A549 (cell line): ENCODE measurements around the gene NDC80. TPM values are rescaled to one million over a fixed set of nuclear protein-coding genes. Genes with fewer than 3 reads are reported as not detected.

ENCODE experiments used
- ATAC-seq, 2 experiments: fragments of 200-7000 bp in 1 of 2; fragments of >200 bp in 1 of 2; cut with Nextera tagmentation in 1 of 2; cut with Tn5 transposase in 1 of 2; 3 replicates each; pipeline versions ENCODE4 v1.8.0 to v1.9.1; 2018 to 2020; ENCODE audit warnings: mild to moderate bottlenecking in 1 of 2, moderate library complexity in 1 of 2
- CTCF ChIA-PET: fragments of 300-600 bp; sonication (Branson Sonifier 250); formaldehyde crosslinking; extraction: SDS; loops from one replicate; lab custom pipeline; 2021; ENCODE audit warnings: antibody characterized with exemption, inconsistent platforms; lab: Yijun Ruan, JAX
- POLR2A ChIA-PET: fragments of 350-600 bp; formaldehyde crosslinking; extraction: SDS; loops from one replicate; lab custom pipeline; 2021; ENCODE audit warnings: antibody characterized with exemption, inconsistent platforms; lab: Yijun Ruan, JAX
- DNase-seq, 2 experiments: peaks; one replicate each; pipeline versions ENCODE4 v3.0.0 to v3.0.0-alpha.2; 2011 to 2016; ENCODE audit warnings: low read depth in 1 of 2, low spot score in 1 of 2
- FAIRE-seq: peaks from 2 replicates; lab custom pipeline; 2011; peaks lifted over from hg19 to GRCh38; lab: Jason Lieb, UNC
- H3K27ac ChIP-seq, 2 experiments: fragments of >200 bp; sonication (Bioruptor Twin); formaldehyde crosslinking; 3 replicates each; pipeline ENCODE4 v1.5.1; 2016 to 2017
- H3K4me1 ChIP-seq: fragments of >200 bp; sonication (Bioruptor Twin); formaldehyde crosslinking; 3 replicates; pipeline ENCODE4 v1.6.1; 2016
- H3K4me2 ChIP-seq: fragments of >200 bp; sonication (Bioruptor Twin); formaldehyde crosslinking; 3 replicates; pipeline ENCODE4 v1.6.1; 2016
- H3K4me3 ChIP-seq: fragments of >200 bp; sonication (Bioruptor Twin); formaldehyde crosslinking; 3 replicates; pipeline ENCODE4 v1.5.1; 2016
- H3K9me3 ChIP-seq: fragments of >200 bp; sonication (Bioruptor Twin); formaldehyde crosslinking; 3 replicates; pipeline ENCODE4 v1.6.1; 2016
- ATOH8 ChIP-seq: fragments of 250-450 bp; sonication (Bioruptor Pico); IDR thresholded peaks from 2 replicates; pipeline ENCODE4 v1.5.0; 2020; ENCODE audit warnings: low read depth, mild to moderate bottlenecking, moderate library complexity
- BCL3 ChIP-seq: fragments of >200 bp; sonication (Bioruptor Twin); formaldehyde crosslinking; IDR thresholded peaks from 3 replicates; pipeline ENCODE4 v1.6.1; 2016
- CEBPB ChIP-seq, 2 experiments: fragments of >200 bp in 1 of 2; sonication (Bioruptor Twin) in 1 of 2; formaldehyde crosslinking in 1 of 2; IDR thresholded peaks; 2 replicates each; pipeline ENCODE4 v1.6.1; 2012 to 2016
- CHD2 ChIP-seq: fragments of 150-350 bp; IDR thresholded peaks from 2 replicates; pipeline ENCODE4 v1.6.1; 2014; ENCODE audit warnings: low read length; ENCODE audit not compliant: partially characterized antibody
- CHD4 ChIP-seq: fragments of 200-600 bp; sonication (generic); IDR thresholded peaks from 2 replicates; pipeline ENCODE4 v1.6.1; 2016; ENCODE audit warnings: antibody characterized with exemption, mild to moderate bottlenecking, borderline replicate concordance
- E2F6 ChIP-seq: IDR thresholded peaks from 2 replicates; pipeline ENCODE4 v1.6.1; 2012; ENCODE audit warnings: low read depth, borderline replicate concordance
- EHMT2 ChIP-seq: fragments of 200-600 bp; sonication (generic); IDR thresholded peaks from 2 replicates; pipeline ENCODE4 v1.6.1; 2016; ENCODE audit warnings: antibody characterized with exemption, low read depth, mild to moderate bottlenecking, moderate library complexity
- ELK1 ChIP-seq: fragments of 150-350 bp; IDR thresholded peaks from 2 replicates; pipeline ENCODE4 v1.6.1; 2014; ENCODE audit warnings: low read depth, mild to moderate bottlenecking, low read length
- EP300 ChIP-seq, 2 experiments: fragments of >200 bp; sonication (Bioruptor Twin); formaldehyde crosslinking; IDR thresholded peaks; 2 replicates in 1 of 2; 3 replicates in 1 of 2; pipeline ENCODE4 v1.6.1; 2016 to 2017
- FOSB ChIP-seq: fragments of 250-450 bp; sonication (Bioruptor Pico); IDR thresholded peaks from 2 replicates; pipeline ENCODE4 v1.5.0; 2020; ENCODE audit warnings: mild to moderate bottlenecking, moderate library complexity
- FOXS1 ChIP-seq: fragments of 250-450 bp; sonication (Bioruptor Pico); IDR thresholded peaks from 2 replicates; pipeline ENCODE4 v1.5.0; 2020; ENCODE audit warnings: mild to moderate bottlenecking, moderate library complexity
- HDAC2 ChIP-seq: fragments of 200-600 bp; sonication (generic); IDR thresholded peaks from 2 replicates; pipeline ENCODE4 v1.6.1; 2016
- HOXA7 ChIP-seq: fragments of 250-450 bp; sonication (Bioruptor Pico); IDR thresholded peaks from 2 replicates; pipeline ENCODE4 v1.5.0; 2020; ENCODE audit warnings: mild to moderate bottlenecking, moderate library complexity
- HOXB13 ChIP-seq: fragments of 250-450 bp; sonication (Bioruptor Pico); IDR thresholded peaks from 2 replicates; pipeline ENCODE4 v1.5.0; 2020; ENCODE audit warnings: low read depth, mild to moderate bottlenecking, moderate library complexity
- JUN ChIP-seq, 2 experiments: fragments of >200 bp; sonication (Bioruptor Twin); formaldehyde crosslinking; IDR thresholded peaks; 2 replicates in 1 of 2; 3 replicates in 1 of 2; pipeline ENCODE4 v1.6.1; 2016 to 2017
- KDM5A ChIP-seq: fragments of 200-600 bp; sonication (generic); IDR thresholded peaks from 2 replicates; pipeline ENCODE4 v1.6.1; 2016; ENCODE audit warnings: antibody characterized with exemption, mild to moderate bottlenecking
- MAFK ChIP-seq: fragments of 450-650 bp; IDR thresholded peaks from 2 replicates; pipeline ENCODE4 v1.6.1; 2014; ENCODE audit not compliant: partially characterized antibody
- NFE2L2 ChIP-seq: fragments of 150-350 bp; conservative IDR thresholded peaks from 2 replicates; pipeline ENCODE4 v1.6.1; 2014; ENCODE audit warnings: low read length
- NPAS2 ChIP-seq: fragments of 250-450 bp; sonication (Bioruptor Pico); IDR thresholded peaks from 2 replicates; pipeline ENCODE4 v1.8.0; 2022; ENCODE audit warnings: mild to moderate bottlenecking, moderate library complexity, borderline replicate concordance
- PBX3 ChIP-seq: IDR thresholded peaks from 2 replicates; pipeline ENCODE4 v1.6.1; 2012
- POLR2A ChIP-seq: IDR thresholded peaks from 2 replicates; pipeline ENCODE4 v1.6.1; 2012; ENCODE audit warnings: mild to moderate bottlenecking, low read length
- POLR2AphosphoS2 ChIP-seq: conservative IDR thresholded peaks from 2 replicates; pipeline ENCODE4 v1.6.1; 2012; ENCODE audit warnings: low read length, improper control_type of control experiment, inconsistent platforms
- RAD21 ChIP-seq, 2 experiments: fragments of >200 bp in 1 of 2; sonication (Bioruptor Twin) in 1 of 2; formaldehyde crosslinking in 1 of 2; IDR thresholded peaks in 1 of 2; conservative IDR thresholded peaks in 1 of 2; 2 replicates in 1 of 2; 3 replicates in 1 of 2; pipeline ENCODE4 v1.6.1; 2012 to 2018; ENCODE audit warnings: inconsistent platforms in 1 of 2
- RARB ChIP-seq: fragments of 250-450 bp; sonication (Bioruptor Pico); IDR thresholded peaks from 2 replicates; pipeline ENCODE4 v1.8.0; 2021; ENCODE audit warnings: mild to moderate bottlenecking, moderate library complexity
- RFX5 ChIP-seq: fragments of 450-650 bp; IDR thresholded peaks from 2 replicates; pipeline ENCODE4 v1.7.1; 2014; ENCODE audit warnings: antibody characterized with exemption, mild to moderate bottlenecking, moderate library complexity
- RNF2 ChIP-seq: fragments of 200-600 bp; sonication (generic); IDR thresholded peaks from 2 replicates; pipeline ENCODE4 v1.6.1; 2016; ENCODE audit warnings: low read depth, mild to moderate bottlenecking, antibody characterized with exemption, moderate library complexity, borderline replicate concordance
- SMC3 ChIP-seq: fragments of >200 bp; sonication (Bioruptor Twin); formaldehyde crosslinking; IDR thresholded peaks from 3 replicates; pipeline ENCODE4 v1.6.1; 2018; ENCODE audit warnings: inconsistent platforms
- TP53 ChIP-seq: fragments of 250-450 bp; sonication (Bioruptor Pico); IDR thresholded peaks from 2 replicates; pipeline ENCODE4 v1.5.0; 2021; ENCODE audit warnings: mild to moderate bottlenecking, moderate library complexity
- USF2 ChIP-seq: fragments of 450-650 bp; IDR thresholded peaks from 2 replicates; pipeline ENCODE4 v1.6.1; 2014; ENCODE audit warnings: antibody characterized with exemption
- ZC3H11A ChIP-seq: fragments of 450-650 bp; IDR thresholded peaks from 2 replicates; pipeline ENCODE4 v1.6.1; 2014; ENCODE audit warnings: antibody characterized with exemption, mild to moderate bottlenecking
- ZFP36 ChIP-seq: fragments of 450-650 bp; IDR thresholded peaks from 2 replicates; pipeline ENCODE4 v1.6.1; 2014; ENCODE audit warnings: borderline replicate concordance; ENCODE audit not compliant: partially characterized antibody
- ZNF302 ChIP-seq: fragments of 250-450 bp; sonication (Bioruptor Pico); IDR thresholded peaks from 2 replicates; pipeline ENCODE4 v1.9.0; 2021; ENCODE audit warnings: inconsistent platforms, mild to moderate bottlenecking, moderate library complexity
- WGBS: methylation state at CpG from one replicate; pipeline ENCODE4 v1.1.6; 2017; ENCODE audit errors: missing lambda C conversion rate; 5-methylcytosine and 5-hydroxymethylcytosine counted together
- polyA plus RNA-seq, 4 experiments: library from polyadenylated mRNA; depleted of rRNA in 3 of 4; stranded (reverse); fragments of >200 nt; fragmentation: RNase III in 1 of 4; extraction: RNeasy Plus Mini Kit Qiagen cat#74134 plus additional on column Dnase treatment in 1 of 4; gene quantifications; 2 replicates in 3 of 4; 3 replicates in 1 of 4; pipeline ENCODE4 v1.2.3, GENCODE V29; 2011 to 2017

The NDC80 gene
- polyA plus RNA-seq, 2 of the 4 experiments (the other 2 are of a cell fraction): 11.1 to 20.2 TPM

GRCh38 chr18:2532797-2533196 is 38.6 kb upstream of the NDC80 start (continued):
- TF ChIP-seq ZNF302 (CRISPR knock-in tag): no peak
- TF ChIP-seq HDAC2: no peak
- no peak for TF ChIP-seq ZC3H11A
- TF ChIP-seq SMC3: no peak
- TF ChIP-seq NFE2L2: no peak
- no peak for TF ChIP-seq FOXS1 (CRISPR knock-in tag)

- ATAC-seq (no peak), FAIRE-seq (no peak), DNase-seq (no peak)
- POLR2A ChIA-PET: no interaction called here
- TF ChIP-seq KDM5A: no peak
- no peak for TF ChIP-seq ATOH8 (CRISPR knock-in tag)
- no peak for TF ChIP-seq EHMT2
- TF ChIP-seq ELK1: no peak
- TF ChIP-seq BCL3: no peak
- no peak for TF ChIP-seq CHD4
- no peak for TF ChIP-seq HDAC2
- no peak for TF ChIP-seq POLR2AphosphoS2
- no peak for TF ChIP-seq CHD2
- no peak for TF ChIP-seq ZC3H11A
- no peak for TF ChIP-seq POLR2A
- no peak for TF ChIP-seq RNF2
- no peak for TF ChIP-seq RAD21 (conservative IDR thresholded peaks at IDR 0.05 in 1 of 2, IDR thresholded peaks at IDR 0.05 in 1 of 2)
- TF ChIP-seq PBX3: no peak
- WGBS: 94% methylated on average over 1 of the region's 1 CpG
- H3K4me1 ChIP-seq: peaks cover 11% of the 10 kb centered on the region; the same call in 2 of the 3 replicates
- no peaks in the 10 kb centered on the region for H3K9me3 ChIP-seq
- H3K4me2 ChIP-seq: no peak overlapping the region
- H3K4me3 ChIP-seq: no peak overlapping the region
- no peak overlapping the region for H3K27ac ChIP-seq
- CTCF ChIA-PET: interaction anchor here (1.4 to 1.6 kb wide), 2 partner anchors 12 to 430 kb away, joined by 4 to 5 read pairs; no protein-coding TSS in a partner anchor
Observed at GRCh38 chr18:2534906-2535305, 36.5 kb upstream of the NDC80 start.

GRCh38 chr18:2535419-2535910 is 35.9 kb upstream of the NDC80 start:
- Histone ChIP-seq H3K4me1 (peaks cover 11% of the 10 kb centered on the region; the same call in 2 of the 3 replicates), H3K4me3 (no peak overlapping the region), H3K27ac (no peak overlapping the region), H3K9me3 (no peaks in the 10 kb centered on the region), H3K4me2 (no peak overlapping the region)
- ChIA-PET POLR2A (no interaction called here), CTCF (interaction anchor here (1.6 kb wide), 1 partner anchor 431 kb away, joined by 5 read pairs; no protein-coding TSS in a partner anchor)
- FAIRE-seq (no peak), ATAC-seq (no peak), DNase-seq (no peak)
- WGBS: 100% methylated on average over 1 of the region's 1 CpG
- TF ChIP-seq RFX5 (no peak), USF2 (no peak), E2F6 (no peak), EP300 (IDR thresholded peaks at IDR 0.05) (no peak), ZFP36 (no peak), JUN (IDR thresholded peaks at IDR 0.05) (no peak), SMC3 (no peak), ZNF302 (CRISPR knock-in tag) (no peak), NPAS2 (CRISPR knock-in tag) (no peak), HOXA7 (CRISPR knock-in tag) (no peak), MAFK (no peak), RARB (CRISPR knock-in tag) (no peak), FOSB (CRISPR knock-in tag) (no peak), HOXB13 (CRISPR knock-in tag) (no peak), TP53 (CRISPR knock-in tag) (no peak), CEBPB (IDR thresholded peaks at IDR 0.05) (no peak), RAD21 (conservative IDR thresholded peaks at IDR 0.05 in 1 of 2, IDR thresholded peaks at IDR 0.05 in 1 of 2) (no peak)
